ENCODE results near the gene CPLX1.
"Not testable (repeated sequence)": the region's sequence is repeated elsewhere in the genome, so short reads cannot be mapped to it uniquely, and the experiment has no call there.

The CPLX1 gene

DNA sequence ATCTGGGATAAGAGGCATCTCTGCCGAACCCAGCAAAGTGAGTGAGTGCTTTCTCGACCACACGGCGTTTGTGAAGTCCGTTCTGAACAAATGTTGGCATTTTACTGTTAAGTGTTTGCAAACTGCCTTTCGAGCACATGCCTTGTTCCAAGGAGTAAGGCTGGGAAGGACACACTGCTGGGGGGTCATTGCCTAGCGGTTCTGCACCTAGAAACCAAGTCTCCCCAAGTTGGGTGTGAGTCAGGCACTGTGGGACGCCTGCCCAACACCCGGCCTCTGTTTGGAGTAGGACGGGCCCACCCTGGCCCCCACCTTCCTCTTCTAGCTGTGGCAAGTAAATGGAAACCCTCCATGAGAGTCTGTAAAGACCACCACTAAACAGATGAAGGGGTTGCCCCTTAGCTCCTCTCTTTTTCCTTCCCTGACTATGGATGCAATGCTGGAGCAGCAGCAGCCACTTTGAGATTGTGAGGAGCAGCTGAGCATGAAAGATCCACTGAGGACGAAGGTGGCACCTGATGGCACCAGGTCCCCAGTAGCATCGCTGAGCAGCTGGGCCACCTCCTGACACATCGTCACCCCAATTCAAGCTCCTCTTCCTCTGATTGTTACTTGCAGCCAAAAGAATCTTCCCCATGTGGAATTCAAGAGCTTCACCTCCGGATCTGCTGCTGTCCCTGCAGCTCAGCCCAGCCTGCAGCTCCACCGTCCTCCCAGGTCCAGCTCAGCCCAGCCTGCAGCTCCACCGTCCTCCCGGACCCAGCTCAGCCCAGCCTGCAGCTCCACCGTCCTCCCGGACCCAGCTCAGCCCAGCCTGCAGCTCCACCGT, 6.3 kb downstream of the CPLX1 start:
- DNase-seq (ENCODE audit: low spot score) = no peak

DNA sequence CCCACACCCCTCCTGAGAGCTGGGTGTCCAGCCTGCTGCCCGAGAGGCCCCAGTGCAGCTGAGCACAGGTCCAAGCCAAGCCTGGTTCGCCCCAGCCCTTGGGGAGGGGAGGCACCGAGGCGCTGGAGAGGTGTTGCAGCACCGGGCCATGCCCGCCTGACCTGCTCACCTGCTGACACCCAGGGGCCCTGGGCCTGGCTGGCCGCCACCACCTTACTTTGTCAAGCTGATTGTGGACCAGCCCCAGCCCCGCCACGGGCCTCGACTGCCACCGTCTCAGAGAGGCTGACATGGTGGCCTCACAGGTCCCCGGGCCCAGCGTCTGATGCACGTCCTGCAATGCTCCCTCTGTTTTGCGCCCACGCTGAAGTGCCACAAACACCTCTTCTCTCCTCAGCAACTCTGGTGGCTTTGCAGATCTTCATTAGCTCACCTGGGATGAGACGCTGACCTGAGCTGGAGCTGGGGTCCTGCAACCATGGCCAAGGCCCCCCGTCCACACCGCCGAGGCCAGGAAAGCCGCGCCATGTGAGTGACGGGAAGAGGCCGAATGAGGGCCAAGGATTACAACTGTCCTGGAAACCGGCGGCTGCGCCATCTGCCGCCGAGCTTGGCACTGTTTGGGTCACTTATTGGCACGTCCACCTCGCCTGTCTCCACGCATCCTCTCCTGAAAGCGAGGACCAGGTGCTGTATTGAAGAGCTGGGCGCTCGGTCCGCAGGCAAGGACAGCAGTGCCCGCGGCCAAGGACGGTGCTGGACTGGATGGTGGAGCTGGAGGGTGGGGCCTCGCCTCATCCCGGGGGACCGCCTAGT, 7.6 kb downstream of the CPLX1 start:
- DNase-seq (ENCODE audit: low spot score) = no peak

DNA sequence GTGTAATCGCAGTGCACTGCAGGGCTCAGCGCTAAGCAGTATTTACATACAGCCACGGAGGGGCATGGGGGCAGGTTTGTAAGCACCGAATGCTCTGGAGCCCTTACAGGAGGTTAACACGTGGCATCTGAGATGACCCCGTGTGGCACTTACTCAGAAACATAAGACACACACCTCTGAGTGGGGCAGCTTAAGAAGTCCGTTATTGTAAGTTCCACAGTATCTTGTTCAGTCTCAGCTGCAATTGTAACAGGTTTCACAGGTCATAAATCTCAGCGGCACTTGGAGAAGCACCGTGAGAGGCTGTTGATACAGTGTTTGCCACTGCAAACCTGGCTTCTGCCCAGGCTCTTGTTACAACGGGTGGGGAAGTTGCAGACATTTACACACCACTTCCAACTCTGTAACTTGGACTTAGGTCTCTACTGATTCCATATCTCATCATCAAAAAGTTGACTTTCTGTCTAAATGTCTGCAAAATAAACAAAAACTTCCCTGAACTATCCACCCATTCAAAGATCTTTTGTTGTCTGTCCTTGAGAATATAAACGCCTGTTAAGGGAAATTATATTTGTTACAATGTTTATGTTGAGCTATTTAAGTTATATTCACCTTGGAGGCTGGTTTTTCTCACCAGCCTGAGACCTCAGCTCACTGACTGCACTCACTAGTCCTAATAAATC, 10.3 kb downstream of the CPLX1 start:
- no peak for DNase-seq (ENCODE audit: low spot score)

DNA sequence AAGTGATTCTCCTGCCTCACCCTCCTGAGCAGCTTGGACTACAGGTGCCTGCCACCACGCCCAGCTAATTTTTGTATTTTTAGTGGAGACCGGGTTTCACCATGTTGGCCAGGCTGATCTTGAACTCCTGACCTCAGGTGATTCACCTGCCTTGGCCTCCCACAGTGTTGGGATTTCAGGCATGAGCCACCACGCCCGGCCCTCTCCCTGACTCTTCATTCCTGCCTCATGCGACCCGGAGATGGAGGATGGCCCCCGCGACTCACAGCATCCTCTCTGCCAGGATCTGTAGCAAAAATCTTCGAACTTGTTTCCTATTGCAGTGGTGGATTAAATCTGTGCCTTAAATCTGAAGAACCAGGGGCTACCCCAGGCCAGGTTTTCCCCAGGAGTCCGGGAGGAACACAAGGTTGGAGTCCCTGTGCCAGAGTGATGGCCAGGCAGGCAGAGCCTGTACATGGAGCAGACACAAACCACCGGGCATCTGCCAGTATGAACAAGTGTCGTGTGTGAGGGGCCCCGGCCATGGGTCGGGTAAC, 11.5 kb downstream of the CPLX1 start:
- no peak for DNase-seq (ENCODE audit: low spot score)

DNA sequence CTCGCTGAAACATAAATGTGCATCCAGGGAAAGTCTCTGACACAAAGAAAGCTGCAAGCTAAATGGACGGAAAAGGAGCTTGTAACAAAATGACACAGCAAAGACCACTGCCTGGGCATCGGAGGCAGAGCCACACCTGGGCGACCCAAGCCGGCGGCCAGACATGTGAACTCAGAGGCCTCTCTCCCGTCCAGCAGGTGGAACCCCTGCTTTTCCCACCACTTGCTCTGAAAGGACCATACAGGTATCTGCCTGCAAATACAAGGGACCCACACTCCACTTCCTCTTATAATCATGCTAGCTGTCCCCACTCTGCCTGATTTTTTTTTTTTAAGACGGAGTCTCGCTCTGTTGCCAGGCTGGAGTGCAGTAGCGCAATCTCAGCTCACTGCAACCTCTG, 12.0 kb downstream of the CPLX1 start:
- DNase-seq (ENCODE audit: low spot score) = no peak

DNA sequence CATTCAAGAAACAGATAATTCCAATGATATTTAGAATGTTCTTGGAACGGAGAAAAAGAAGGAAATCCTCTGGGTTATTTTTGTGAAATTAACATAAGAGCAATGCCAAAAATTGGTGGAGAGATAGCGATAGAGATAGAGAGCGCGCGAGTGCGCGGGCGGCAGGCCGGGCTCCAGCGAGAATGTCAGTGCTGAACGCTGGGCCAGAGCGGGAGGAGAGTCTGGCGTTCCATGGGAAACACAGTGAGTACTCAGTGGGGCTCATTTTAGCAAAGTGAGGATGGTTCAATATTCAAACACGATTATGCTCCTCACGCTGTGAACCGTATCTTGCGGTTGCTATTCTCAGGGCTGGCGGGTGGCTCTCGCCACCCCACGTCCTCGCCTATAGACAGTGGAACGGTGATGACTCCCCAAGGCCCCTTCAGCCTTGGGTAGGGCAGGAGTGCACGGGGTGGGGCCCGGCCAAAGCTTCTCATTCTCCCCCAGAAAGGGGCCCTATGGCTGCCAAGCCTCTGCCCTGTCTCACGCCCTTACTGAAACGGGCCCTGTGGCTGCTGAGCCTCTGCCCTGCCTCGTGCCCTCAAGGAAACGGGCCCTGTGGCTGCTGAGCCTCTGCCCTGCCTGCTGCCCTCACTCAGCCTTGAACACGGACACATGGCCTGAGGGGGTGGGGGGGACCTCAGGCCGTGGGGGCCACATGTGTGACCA, 16.9 kb downstream of the CPLX1 start:
- DNase-seq (ENCODE audit: low spot score) = no peak

DNA sequence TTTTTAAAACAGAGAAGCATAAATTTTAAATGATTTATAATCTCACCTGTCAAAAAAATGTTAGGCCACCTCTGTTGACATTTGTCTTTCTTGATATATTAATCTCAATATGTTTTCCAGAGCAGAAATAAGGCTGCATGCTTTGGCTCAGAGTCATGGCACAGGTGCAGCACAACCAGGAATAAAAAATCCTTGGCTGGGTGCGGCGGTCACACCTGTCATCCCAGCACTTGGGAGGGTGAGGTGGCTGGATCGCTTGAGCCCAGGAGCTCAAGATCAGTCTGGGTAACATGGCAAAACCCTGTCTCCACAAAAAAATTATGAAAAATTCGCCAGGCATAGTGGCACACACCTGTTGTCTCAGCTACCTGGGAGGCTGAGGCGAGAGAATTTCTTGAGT, 18.1 kb downstream of the CPLX1 start:
- DNase-seq (ENCODE audit: low spot score) = no peak

DNA sequence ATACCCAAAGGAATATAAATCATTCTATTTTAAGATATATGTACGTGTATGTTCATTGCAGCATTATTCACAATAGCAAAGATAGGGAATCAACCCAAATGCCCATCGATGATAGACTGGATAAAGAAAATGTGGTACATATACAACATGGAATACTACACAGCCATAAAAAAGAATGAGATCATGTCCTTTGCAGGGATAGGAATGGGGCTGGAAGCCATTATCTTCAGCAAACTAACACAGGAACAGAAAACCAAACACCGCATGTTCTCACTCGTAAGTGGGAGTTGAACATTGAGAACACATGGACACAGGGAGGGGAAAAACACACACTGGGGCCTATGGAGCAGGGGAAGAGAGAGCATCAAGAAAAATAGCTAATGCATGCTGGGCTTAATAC, 18.9 kb downstream of the CPLX1 start:
- DNase-seq (ENCODE audit: low spot score) = not testable (repeated sequence)

DNA sequence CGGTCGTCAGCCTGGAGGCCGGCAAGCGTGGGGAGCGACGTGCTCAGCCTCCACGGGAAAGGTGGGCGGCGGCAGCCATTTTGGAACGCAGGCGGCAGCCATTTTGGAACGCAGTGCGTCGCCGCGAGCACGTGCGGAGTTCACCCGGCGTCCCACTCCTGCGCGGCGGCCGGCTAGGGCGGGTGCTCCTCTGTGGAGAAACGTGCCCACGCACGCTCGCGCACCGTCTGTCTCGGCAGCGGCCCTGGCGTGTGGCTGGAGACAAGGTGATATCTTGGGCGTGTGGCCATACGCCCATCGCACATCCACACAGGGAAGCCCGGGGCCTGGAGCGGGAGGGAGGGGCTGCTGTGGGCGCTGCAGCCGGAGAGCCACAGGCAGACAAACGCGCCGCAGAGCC, 21.1 kb downstream of the CPLX1 start:
- DNase-seq (ENCODE audit: low spot score) = no peak

DNA sequence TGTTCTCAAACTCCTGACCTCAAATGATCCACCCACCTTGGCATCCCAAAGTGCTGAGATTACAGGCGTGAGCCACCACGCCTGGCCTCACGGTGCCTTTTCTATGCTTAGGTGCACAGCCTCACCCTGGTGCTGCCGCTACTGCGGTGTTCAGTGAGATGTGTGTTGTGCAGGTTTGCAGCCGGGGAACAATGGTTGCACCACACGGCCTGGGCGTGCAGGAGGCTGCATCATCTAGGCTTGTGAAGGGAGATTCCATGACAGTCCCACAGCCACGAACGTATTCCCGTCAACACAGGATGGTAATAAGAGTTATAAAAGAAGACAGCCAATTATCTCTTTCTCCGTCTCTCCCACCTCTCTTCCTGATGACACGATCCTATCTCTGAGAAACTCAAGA, 22.0 kb downstream of the CPLX1 start:
- DNase-seq (ENCODE audit: low spot score) = no peak

DNA sequence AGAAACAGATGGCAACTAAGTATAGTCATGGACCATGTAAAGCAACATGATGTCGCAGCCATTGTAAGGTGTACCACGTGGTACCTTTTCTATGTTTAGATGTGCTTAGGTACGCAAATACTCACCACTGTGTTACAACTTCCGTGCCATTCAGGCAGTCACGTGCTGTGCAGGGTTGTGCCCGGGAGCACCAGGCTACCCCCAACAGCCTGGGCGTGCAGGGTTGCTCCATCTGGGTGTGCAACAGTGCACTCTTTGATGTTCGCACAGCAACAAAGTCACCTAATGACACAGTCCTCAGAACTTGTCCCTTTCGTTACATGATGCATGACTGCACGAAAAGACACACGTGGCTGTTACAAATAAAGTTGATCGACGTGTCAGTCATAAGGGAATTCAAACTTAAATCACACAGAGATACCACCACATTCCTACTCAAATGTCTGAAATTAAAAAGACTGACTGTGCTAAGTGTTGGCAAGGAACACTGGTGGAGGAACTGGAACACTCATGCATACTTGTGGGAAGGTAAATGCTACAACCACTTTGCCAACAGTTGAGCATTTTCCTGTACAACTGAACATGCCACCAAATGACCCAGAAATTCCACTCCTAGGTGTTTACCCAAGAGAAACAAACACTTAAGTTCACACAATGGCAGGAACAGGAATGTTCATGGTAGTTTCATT, 24.3 kb downstream of the CPLX1 start:
- DNase-seq (ENCODE audit: low spot score) = no peak

DNA sequence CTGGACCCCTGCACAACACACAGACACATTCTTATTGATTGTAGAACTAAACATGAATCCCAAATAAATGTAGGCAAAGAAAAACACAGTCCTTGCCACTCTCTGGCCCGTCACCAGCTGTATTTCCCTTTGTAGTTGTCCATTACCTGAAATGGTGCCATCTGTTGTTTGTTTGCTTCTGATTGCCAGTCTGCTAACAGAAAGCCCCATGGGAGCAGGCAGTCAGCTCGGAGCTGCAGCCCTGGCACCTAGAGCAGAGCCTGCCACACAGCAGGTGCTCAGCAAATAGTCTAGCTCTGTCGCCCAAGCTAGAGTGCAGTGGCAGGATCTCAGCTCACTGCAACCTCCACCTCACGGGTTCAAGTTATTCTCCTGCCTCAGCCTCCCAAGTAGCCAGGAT, 28.9 kb downstream of the CPLX1 start:
- DNase-seq (ENCODE audit: low spot score) = no peak

DNA sequence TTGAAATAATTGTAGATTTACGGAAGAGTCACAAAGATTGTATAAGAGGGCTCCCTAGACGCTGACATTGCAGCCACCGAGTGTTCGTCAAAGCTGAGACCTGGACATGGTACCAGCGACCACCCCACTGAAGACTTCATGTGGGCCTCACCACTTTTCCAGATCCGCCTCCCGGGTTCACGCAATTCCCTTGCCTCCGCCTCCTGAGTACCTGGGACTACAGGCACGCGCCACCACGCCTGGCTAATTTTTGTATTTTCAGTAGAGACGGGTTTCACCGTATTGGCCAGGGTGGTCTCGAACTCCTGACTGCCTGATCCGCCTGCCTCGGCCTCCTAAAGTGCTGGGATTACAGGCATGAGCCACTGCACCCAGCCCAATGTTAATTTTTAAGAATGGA, 29.7 kb downstream of the CPLX1 start:
- DNase-seq (ENCODE audit: low spot score) = no peak

DNA sequence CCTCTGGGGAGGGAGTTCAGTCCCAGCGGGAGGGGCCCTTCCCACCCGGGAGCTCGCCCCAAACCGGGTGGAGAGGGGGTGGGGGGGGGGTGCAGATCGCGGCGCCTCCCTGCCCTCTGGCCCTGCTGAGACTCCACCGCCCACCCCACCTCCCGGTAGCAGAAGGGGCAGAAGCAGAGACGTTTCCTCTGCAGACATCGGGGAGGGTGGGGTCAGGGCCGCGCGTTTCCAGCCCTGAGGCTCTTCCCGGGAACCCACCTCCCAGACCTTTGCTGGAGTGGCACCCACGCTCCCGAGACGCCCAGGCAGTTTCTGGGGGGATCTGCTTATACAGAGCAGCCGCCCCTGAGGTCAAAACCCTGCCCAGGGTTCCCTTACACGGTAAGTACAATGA, 30.2 kb downstream of the CPLX1 start:
- no peak for DNase-seq (ENCODE audit: low spot score)

DNA sequence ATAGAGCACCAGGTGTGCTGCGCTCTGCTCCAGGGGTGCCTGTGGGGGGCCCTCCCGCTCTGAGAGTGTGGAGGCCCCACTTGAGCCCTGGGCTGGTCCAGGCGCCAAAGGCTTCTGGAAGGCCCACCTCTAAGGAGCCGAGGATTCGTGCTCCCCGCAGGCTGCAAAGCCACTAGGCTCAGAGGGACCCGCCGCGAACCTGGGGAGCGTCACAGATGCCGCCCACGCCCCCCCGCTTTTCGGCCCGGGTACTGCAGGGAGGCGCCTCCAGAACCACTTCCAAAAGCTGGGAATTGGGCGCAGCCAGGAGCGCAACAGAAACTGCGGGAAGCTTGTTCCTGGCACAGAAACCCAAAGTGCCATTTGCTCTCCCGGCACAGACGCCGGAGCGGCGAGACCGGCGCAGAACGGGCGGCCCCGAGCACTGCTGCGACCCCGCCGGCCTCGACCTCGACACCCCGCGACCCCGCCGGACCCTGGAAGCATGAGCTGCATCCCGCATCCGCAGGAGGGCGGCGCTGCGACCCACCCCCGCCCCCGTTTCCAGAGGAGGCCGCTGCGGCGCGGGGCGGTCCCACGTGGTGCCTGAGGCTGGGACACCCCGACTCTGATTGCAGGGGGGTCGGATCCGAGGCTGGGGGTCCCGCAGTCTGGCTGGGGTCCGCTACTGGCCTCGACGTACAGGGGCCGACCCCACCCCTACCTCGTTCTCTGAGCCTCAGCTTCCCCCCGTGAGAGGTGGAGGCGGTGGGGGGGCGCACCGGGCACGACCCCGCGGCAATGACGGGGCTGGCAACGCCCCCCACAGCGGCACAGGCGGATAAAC, 30.8 kb downstream of the CPLX1 start:
- no peak for DNase-seq (ENCODE audit: low spot score)

DNA sequence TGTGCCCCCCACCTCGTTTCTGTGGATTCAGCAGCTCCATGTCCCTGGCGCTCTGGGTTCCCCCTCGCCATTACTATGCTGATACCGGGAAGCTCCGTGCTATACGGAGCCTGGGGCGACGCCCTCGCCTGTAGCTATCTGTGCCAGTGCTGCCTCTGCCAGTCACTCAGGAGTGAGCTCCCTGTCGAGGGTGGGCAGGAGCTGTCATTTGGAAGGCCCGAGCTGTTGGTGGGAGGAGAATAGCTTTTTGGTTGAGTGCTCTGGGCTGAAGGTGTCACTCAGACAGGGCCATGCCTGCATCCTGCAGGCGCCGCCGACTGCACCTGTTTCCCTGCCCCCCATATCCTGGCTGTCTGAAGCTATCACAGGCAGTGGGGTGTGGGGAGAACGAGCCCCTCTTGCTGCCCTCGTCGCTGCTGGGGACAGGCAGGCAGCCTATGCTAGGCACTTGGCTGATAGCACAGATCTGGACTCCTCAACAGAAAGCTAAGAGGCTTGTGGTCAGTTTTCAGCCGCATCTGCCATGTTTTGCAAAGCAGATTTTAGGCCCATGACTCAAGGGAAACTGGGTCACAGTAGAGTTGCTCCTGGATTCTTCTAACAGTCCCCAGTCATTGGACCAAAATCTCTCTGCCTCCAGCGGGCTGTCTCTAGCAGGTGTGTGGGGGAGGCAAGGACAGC, 31.8 kb downstream of the CPLX1 start:
- no peak for DNase-seq (ENCODE audit: low spot score)

DNA sequence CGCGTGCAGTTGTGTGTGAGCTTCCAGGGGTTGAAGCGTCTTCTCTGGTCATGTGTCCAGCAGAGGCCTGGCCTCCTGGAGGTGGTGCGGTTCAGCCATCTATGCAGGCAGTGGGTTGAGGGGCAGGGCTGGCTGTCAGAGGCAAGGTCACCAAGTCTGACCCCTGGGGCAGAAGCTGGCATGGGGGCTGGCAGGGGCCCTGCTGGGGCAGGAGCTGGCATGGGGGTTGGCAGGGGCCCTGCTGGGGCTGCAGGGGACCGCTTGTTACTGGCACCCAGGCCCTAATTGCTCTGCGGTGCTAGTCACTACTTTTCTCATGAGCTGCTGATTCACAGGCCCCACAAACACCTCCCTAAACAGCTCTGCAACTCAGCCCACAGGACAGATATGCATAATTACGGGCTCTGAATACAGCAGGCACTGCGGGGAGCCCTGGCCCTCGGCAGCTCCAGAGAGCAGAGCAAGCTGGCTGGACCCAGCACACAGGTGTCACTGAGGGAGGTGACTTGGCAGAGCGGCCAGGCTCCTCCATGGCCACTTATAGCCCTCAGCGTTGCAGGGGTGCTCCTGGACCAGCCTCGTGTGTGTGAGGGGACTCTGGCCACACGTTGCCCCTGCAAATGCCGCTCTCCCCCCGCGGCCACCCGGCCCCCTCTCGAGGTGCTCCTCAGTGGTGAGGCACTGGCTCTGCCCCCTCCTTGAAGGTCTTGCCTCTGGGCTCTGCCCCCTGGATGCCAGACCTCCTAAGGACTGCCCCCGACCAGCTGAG, 32.7 kb downstream of the CPLX1 start:
- DNase-seq (ENCODE audit: low spot score) = no peak

DNA sequence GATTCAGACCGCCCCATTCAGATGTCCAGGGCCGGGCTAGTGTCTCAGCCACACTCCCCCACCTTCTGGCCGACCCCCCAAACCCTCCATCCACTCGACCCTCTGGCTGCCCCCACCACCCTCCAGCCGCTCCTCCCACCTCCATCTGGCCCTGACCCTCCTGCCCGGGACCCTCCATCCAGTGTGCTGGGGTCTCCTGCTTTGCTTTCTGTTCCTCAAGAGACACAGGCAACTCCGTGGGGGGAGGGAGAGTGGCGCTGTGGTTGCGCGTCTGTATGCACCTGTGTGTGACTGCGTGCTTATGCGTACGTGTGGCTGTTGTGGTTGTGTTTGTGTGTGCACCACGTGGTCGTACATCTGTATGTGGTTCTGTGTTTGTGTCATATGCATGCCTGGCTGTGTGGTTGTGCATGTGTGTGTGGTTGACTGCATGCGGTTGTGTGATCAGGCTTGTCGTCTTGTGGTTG, 33.3 kb downstream of the CPLX1 start:
- DNase-seq (ENCODE audit: low spot score) = no peak
